Mucosa of stomach (tissue), 1 donor: ENCODE data around the gene DCX.

ENCODE experiments used
- H3K27me3 ChIP-seq: one replicate; pipeline ENCODE4 v1.7.0; 2013; ENCODE audit warnings: mild to moderate bottlenecking, low read length; ENCODE audit not compliant: control insufficient read depth, insufficient read depth
- H3K36me3 ChIP-seq: one replicate; pipeline ENCODE4 v1.7.0; 2013; ENCODE audit warnings: low read length; ENCODE audit not compliant: control insufficient read depth, insufficient read depth
- H3K4me1 ChIP-seq: one replicate; pipeline ENCODE4 v1.7.0; 2013; ENCODE audit warnings: mild to moderate bottlenecking, low read length; ENCODE audit not compliant: control insufficient read depth, insufficient read depth
- H3K4me3 ChIP-seq: one replicate; pipeline ENCODE4 v1.7.0; 2013; ENCODE audit warnings: low read length
- H3K9ac ChIP-seq: one replicate; pipeline ENCODE4 v1.7.0; 2013; ENCODE audit warnings: mild to moderate bottlenecking, low read length, moderate library complexity
- H3K9me3 ChIP-seq: one replicate; pipeline ENCODE4 v1.7.0; 2013; ENCODE audit warnings: mild to moderate bottlenecking, low read length, moderate library complexity; ENCODE audit not compliant: control insufficient read depth
- donor health status: Pancreatic carcinoma.

The DCX gene

DNA sequence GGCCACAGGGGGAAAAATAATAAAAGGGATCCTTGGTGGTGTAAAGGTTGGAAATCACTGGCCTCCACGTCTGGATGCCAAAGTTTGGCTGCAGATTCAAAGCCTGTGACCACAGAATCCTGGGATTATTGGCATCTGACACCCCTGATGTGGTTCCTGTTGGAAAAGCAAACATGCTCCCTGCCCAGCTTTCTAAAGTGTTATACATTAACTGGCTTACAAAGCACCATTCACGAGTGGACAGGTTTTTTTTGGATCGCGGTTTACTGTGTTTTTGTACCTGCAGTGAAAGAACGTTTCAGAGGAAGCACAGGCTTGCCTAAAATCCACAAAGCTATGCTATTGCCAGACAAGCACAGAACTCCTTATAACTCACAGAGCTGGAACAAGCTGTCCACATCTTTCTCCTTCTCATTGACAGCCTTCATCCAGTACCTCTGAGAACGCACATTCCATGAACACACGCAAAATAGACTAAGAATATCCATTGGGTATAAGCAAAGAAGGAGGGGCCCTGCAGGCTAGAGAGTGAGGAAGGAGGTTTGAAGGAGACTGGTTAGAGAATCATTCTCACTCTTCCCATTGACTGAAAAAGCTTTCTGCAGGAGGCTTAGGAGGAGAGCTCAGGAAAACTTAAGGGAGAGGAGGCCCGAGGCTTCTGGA, 127.2 kb downstream of the DCX start:
- Histone ChIP-seq H3K9me3 (no peaks in the 10 kb centered on the region), H3K36me3 (no peaks in the 10 kb centered on the region), H3K4me3 (no peak overlapping the region), H3K4me1 (peaks cover 9% of the 10 kb centered on the region), H3K27me3 (no peaks in the 10 kb centered on the region), H3K9ac (no peak overlapping the region)

GRCh38 chrX:111283446-111283845, 128.5 kb downstream of the DCX start:
- H3K9ac ChIP-seq: no peak overlapping the region
- H3K9me3 ChIP-seq: no peaks in the 10 kb centered on the region
- H3K36me3 ChIP-seq: no peaks in the 10 kb centered on the region
- H3K4me3 ChIP-seq: no peak overlapping the region
- H3K4me1 ChIP-seq: peaks cover 9% of the 10 kb centered on the region
- no peaks in the 10 kb centered on the region for H3K27me3 ChIP-seq

- Histone ChIP-seq H3K4me1 (peaks cover 9% of the 10 kb centered on the region), H3K27me3 (no peaks in the 10 kb centered on the region)
Measured at GRCh38 chrX:111282991-111283390, 129.0 kb downstream of the DCX start.

DNA sequence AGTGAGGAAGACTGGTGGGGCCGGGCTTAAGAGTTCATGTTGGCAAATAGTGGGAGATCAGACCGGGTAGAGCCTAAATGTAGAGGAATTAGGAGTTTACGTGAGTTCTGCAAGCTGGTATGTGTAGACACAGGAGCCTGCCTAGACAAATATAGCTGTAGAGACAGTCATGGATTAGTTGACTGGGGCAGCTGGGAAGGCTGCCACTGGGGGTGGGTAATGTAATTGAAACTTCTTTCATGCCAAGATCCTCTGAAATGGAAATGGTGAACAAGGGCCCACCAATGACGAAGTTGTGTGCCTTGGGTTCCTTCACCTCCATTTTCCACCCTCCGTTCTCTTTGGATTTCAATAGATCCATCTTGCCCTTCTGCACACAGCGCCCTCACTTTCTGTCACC, 129.9 kb downstream of the DCX start:
- H3K4me3 ChIP-seq: no peak overlapping the region
- no peak overlapping the region for H3K9ac ChIP-seq
- H3K4me1 ChIP-seq: peaks cover 9% of the 10 kb centered on the region
- H3K36me3 ChIP-seq: no peaks in the 10 kb centered on the region
- no peaks in the 10 kb centered on the region for H3K27me3 ChIP-seq
- H3K9me3 ChIP-seq: no peaks in the 10 kb centered on the region

More at GRCh38 chrX:111282991-111283390, 129.0 kb downstream of the DCX start:
- no peak overlapping the region for H3K9ac ChIP-seq
- H3K36me3 ChIP-seq: no peaks in the 10 kb centered on the region
- H3K4me3 ChIP-seq: no peak overlapping the region
- H3K9me3 ChIP-seq: no peaks in the 10 kb centered on the region

DNA sequence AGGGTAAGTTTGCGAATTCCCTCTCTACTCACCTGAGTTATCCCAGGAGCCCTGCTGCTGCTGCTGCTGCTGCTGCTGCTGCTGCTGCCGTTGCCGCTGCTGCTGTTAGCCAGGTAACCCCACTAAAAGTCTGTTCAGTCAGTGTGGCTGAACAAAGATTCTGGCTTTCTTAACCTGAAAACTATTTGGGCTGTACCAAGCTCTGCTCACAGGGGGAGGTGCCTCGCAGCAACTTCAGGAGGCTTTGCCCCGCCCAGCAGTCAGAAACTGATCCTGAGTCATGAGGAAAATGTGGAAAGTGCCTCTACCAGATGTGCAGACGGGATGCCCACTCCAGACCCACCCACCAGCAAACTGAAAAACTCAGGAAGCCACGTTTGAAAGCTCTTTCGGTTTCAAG, 141.7 kb downstream of the DCX start, which contains the start of gene CAPN6:
Gene CAPN6 (minus strand): TSS at position 145 of the 400 bp plus-strand sequence. CDS start 6,547 bp downstream, outside the sequence.
- no peak within 1 kb of the TSS for H3K4me3 ChIP-seq

GRCh38 chrX:111268506-111268905, 143.5 kb downstream of the DCX start:
- no peaks in the 10 kb centered on the region for H3K36me3 ChIP-seq
- H3K9me3 ChIP-seq: no peaks in the 10 kb centered on the region
- no peaks in the 10 kb centered on the region for H3K4me1 ChIP-seq
- H3K9ac ChIP-seq: no peak overlapping the region
- H3K27me3 ChIP-seq: no peaks in the 10 kb centered on the region
- no peak overlapping the region for H3K4me3 ChIP-seq

More for the DNA sequence above, 141.7 kb downstream of the DCX start, which contains the start of gene CAPN6:
- Histone ChIP-seq H3K9ac (no peak within 1 kb of the TSS), H3K36me3 (no peaks in the 10 kb centered on the region), H3K9me3 (no peaks in the 10 kb centered on the region), H3K27me3 (no peaks in the 10 kb centered on the region), H3K4me1 (no peaks in the 10 kb centered on the region)

GRCh38 chrX:111265486-111265885, 146.5 kb downstream of the DCX start:
- H3K9ac ChIP-seq: no peak overlapping the region
- no peak overlapping the region for H3K4me3 ChIP-seq
- H3K27me3 ChIP-seq: no peaks in the 10 kb centered on the region
- no peaks in the 10 kb centered on the region for H3K4me1 ChIP-seq
- H3K9me3 ChIP-seq: no peaks in the 10 kb centered on the region
- no peaks in the 10 kb centered on the region for H3K36me3 ChIP-seq

DNA sequence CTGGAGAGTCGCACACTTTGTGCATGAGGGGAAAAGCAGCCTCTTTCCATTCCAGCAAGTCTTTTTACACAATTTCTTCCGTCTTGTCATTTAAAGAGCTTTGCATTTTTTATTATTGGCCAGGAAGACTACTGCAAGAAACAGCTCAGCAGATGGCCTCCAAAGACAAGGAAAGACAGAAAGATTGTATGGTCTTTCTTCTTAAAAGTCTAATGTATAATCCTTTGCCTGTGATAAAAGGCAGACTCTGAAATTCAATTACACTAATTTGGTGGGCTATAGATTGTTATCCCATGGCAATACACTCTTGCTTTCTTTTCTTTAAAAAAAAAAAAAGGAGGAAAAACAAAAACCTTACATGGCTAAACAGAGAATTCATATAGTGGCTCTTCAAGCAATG, 147.6 kb downstream of the DCX start:
- Histone ChIP-seq H3K4me3 (no peak overlapping the region), H3K27me3 (no peaks in the 10 kb centered on the region), H3K9me3 (no peaks in the 10 kb centered on the region), H3K36me3 (no peaks in the 10 kb centered on the region), H3K9ac (no peak overlapping the region), H3K4me1 (no peaks in the 10 kb centered on the region)

DNA sequence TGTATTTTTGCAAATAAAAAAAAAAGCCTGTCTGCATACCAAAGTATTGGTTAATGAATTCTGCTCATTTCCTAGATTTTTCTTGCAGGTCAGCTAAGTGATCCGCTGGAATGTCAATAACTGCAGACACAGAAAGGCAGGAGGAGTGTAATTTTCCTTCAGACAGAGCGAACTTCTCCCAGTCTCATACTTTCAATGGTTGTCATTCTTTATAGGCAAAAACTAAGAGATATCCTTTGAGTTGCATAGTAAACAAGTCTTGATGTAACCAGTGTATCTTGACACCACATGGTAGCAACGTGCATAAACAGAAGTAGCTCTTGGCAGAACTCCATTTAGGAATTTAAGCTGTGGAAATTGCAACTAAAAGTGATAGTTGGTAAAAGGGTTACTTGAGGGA, 149.9 kb downstream of the DCX start:
- no peaks in the 10 kb centered on the region for H3K9me3 ChIP-seq
- no peak overlapping the region for H3K4me3 ChIP-seq
- H3K36me3 ChIP-seq: no peaks in the 10 kb centered on the region
- no peaks in the 10 kb centered on the region for H3K4me1 ChIP-seq
- no peak overlapping the region for H3K9ac ChIP-seq
- no peaks in the 10 kb centered on the region for H3K27me3 ChIP-seq

DNA sequence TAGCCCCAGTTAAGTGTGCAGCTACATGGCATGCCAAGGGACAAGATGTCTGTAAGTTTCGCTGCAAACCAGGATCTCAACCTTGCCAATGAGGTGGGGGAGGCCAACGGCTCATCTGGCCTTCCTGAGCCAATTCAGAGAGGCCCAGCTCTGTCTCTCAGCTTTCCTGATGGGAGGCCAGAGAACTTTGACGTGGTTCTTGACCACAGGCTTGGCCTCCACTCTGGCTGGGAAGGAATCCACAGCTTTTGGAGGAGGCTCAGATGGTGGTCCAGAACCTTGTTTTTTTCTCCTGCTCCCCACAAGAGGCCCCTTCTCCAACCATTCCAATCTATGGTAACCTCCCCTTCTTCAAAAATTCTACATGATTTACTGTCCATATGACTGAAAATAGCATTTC, 151.5 kb downstream of the DCX start:
- Histone ChIP-seq H3K36me3 (no peaks in the 10 kb centered on the region), H3K4me3 (no peak overlapping the region), H3K9ac (no peak overlapping the region), H3K27me3 (no peaks in the 10 kb centered on the region), H3K4me1 (no peaks in the 10 kb centered on the region), H3K9me3 (no peaks in the 10 kb centered on the region)

DNA sequence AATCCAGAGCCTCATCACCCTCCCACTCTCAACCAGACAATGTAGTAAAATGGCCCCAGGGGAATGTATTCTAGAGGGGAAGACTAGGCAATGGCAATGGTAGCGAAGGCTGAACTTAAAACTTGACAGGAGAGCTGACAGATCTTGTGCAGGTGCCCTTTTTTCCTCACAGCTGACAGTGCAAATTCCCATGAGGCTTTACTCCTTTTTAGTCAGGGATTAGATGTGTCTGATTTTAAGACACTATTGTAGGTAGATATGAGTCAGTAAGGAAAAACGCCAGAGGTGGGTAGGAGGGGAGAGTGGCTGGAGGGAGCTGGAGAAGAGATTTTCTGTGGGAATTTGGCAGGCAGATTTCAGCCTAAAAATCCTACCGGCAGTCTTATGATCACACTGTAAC, 152.4 kb downstream of the DCX start:
- Histone ChIP-seq H3K9ac (no peak overlapping the region), H3K36me3 (no peaks in the 10 kb centered on the region), H3K4me1 (no peaks in the 10 kb centered on the region), H3K4me3 (no peak overlapping the region), H3K27me3 (no peaks in the 10 kb centered on the region), H3K9me3 (no peaks in the 10 kb centered on the region)

- Histone ChIP-seq H3K27me3 (no peaks in the 10 kb centered on the region), H3K9ac (no peak overlapping the region), H3K4me3 (no peak overlapping the region), H3K9me3 (no peaks in the 10 kb centered on the region), H3K4me1 (no peaks in the 10 kb centered on the region), H3K36me3 (no peaks in the 10 kb centered on the region)
Measured at GRCh38 chrX:111257733-111258132, 154.3 kb downstream of the DCX start.
